Right ventricle myocardium superior (tissue), 1 donor: Measurements from ENCODE around the gene KDM4D. TPM values are rescaled to one million over a fixed set of nuclear protein-coding genes. Genes with fewer than 3 reads are reported as not detected.
A peak's percentile ranks its signal among the peaks of the same experiment; 100 is the strongest.
"Not testable (repeated sequence)": the region's sequence is repeated elsewhere in the genome, so short reads cannot be mapped to it uniquely, and the experiment has no call there.

Experiments used
- ATAC-seq: fragments of 200-7000 bp; cut with Tn5 transposase; one replicate; pipeline ENCODE4 v1.9.1; 2020; ENCODE audit warnings: mild to moderate bottlenecking; ENCODE audit not compliant: poor library complexity
- DNase-seq: peaks from one replicate; pipeline ENCODE4 v3.0.0-alpha.2; 2020
- intact Hi-C: fragments of 100-400 bp; cut with DNase I; formaldehyde crosslinking; loops from one replicate; pipeline ENCODE4 v1.11.2; 2022
- long read RNA-seq: library from polyadenylated mRNA; unstranded; transcript quantifications from one replicate; pipeline ENCODE4 v2.0.0, GENCODE V29; 2021
- total RNA-seq: library from RNA; stranded (reverse); fragmentation: NEBNext Ultra II Directional; extraction: Animal tissue kit (Norgen Biotek cat#: 25700); gene quantifications from one replicate; pipeline ENCODE4 v1.2.1, GENCODE V29; 2021
- donor health status: DM: no; HTN: yes; CAD: no; lungs with severe emphysema.

Gene KDM4D
- total RNA-seq, result 0.40 TPM
- long read RNA-seq, partial matches to known transcripts, result 0 of 3 reads
- long read RNA-seq, other reads (novel, unspliced or antisense), result 0 of 3 reads

DNA sequence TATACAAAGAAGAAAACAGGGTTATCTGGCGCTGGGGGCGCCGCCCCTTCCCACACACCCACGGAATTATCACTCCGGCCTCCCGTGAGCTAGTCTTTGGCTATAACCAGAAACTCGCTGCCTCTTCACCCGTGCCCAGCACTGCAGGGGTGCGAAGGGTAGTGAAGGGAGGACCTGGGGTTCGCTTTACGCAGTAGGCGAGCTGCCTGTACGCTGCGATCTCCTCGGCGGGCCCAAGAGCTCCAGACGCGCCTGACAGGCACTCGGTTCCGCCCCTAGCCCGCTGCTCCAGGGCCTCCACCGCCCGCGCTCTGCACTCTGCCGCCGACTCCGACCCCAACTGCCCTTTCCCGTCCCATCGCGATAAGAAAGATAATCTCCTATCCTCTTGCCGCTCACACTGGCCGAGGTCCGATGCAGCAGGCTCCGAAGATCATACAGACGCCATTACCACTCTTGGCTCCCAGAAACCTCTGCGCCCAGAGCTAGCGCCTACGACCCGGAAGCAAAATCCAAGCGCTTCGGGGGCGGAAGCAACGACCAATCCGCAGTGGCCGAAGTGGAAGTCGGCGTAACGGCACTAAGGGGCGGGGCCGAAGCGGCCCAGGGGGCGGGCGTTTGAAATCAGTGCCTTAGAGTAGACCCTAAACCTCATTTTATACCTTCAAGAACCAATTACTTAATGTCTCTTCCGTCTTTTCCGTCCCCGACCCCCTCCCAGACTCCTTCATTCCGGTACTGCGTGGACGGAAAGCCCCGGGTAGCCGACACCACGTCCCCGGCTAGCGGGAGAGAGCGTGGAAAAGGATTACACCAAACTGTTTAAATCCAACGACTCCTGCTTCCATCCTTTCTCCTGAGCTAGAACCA, at the start of gene KDM4D, which contains the start of gene CWC15:
Gene KDM4D (plus strand): TSS at position 611 of the 870 bp plus-strand sequence. CDS start 23,664 bp downstream, outside the sequence.
Gene CWC15 (minus strand): TSS at position 458 of the 870 bp plus-strand sequence. CDS start 1,371 bp downstream, outside the sequence.
- DNase-seq (peak; percentile 96), ATAC-seq (peak; percentile 100)
- intact Hi-C loops, result loop anchor here (5.0 kb wide), 1 partner anchor 179 kb away; no protein-coding TSS in a partner anchor

DNA sequence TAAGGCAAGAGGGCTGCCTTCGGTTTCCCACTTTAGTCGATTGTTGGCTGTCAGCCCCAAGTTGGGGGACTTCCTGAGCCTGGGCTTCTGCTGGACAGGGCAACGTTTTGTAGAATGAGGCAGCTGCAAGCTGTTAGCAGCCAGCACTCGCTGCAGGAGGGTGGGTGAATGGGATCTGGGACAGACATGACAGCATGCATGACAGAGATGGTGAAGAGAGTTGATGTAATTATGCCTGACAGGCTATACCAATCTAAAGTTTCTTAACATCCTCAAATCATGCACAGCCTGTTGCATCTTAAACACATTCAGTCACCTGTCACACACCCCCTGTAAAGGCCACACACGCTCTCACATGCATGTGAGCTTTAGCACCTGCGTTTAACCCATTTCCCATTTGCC, 49.3 kb upstream of the KDM4D start:
- no peak for ATAC-seq
- intact Hi-C loops, result no loop called here
- DNase-seq, result no peak

DNA sequence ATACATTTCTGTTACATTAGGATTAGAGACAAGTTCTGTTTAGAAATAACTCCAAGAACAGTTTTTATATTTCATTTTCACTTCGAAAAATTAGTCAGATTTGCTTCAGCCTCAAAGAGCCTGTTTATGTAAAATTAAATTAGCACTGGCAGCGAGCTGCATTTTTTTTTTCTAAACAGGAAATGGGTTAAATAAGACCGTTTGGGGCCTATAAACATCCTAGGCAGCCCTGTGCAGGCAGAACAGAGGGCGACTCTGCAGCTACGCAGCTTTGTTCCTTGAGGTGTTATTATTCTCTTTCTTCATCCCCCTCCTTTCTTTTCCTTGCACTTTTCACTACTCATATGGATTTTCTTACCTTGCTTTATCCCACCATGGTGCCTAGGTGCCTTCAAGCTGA, 48.9 kb upstream of the KDM4D start:
- ATAC-seq, result no peak
- intact Hi-C loops, result no loop called here
- DNase-seq, result no peak

DNA sequence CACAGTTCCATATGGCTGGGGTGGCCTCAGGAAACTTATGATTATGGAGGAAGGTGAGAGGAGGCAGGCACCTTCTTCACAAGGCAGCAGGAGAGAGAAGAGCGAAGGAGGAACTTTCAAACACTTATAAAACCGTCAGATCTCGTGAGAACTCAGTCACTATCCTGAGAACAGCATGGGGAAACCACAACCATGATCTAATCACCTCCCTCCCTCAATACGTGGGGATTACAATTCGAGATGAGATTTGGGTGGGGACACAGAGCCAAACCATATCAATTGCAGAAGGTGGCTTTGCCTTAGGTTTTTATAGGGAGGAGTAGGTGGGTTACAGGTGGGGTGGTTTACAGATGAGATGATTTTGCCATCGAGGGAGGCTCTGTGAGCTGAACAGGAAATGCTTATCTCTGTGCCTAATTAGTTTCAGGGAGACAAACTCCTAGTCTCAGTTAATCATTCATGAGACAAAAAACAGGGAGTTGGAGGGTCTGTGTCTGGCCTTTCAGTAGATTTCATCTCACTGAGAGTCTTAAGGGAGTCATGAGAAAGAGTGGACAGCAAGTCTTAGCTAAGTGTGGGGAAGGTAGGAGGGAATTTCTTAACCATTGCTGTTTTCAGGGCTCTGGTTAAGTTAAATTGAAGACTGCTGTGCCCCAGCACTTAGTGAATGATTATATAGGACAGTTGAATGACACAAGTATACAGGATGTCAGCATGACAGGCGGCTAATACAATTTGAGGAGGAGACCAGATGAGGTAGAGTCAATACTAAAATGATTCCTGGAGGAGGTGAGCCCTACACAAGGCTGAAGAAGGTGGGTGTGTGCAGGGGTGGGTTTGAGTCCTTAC, 47.9 kb upstream of the KDM4D start:
- ATAC-seq, result no peak
- no peak for DNase-seq
- intact Hi-C loops, result no loop called here

DNA sequence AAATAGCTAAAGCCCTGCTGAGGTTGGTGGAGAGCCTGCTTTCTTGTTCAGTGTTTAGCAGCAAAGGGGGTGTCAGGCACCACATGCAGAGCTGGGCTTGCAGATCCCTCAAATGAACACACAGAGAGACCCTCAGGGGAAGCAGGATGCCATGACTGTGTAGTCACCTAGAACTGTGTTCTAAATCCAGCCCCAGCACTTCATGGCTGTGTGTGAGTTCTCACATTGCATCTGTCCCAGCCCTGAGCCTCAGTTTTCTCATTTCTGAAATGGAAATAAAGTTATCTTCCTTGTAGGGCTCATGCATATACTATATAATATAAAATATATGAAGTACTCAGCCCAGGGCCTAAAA, 47.3 kb upstream of the KDM4D start:
- intact Hi-C loops, result no loop called here
- DNase-seq (no peak), ATAC-seq (no peak)

DNA sequence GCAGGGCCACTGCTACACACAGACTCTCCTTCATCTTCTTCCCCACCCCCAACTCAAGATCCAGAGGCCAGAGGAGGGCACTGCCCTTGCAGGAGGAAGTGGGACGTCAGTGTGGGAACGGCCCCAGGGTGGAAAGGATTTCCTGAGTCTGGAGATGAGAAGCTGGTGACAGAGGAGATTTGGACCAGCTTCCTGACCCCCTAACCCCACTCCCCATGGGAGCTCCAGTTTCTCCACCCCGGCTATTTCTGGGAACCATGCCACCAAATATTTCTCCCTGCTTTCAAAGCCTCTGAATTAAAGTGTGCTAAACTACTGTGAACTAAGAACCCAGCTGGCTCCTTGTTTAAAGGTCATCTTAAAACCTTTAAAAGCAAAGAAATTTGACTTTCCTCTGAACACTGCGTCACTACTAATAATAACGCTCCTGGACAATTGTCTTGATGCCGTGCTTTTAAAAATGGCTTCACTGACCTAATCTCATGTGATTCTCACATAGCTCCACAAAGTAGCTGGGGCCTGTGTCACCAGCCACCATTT, 46.7 kb upstream of the KDM4D start:
- peak; percentile 88 for DNase-seq
- peak; percentile 93 for ATAC-seq
- intact Hi-C loops, result no loop called here

DNA sequence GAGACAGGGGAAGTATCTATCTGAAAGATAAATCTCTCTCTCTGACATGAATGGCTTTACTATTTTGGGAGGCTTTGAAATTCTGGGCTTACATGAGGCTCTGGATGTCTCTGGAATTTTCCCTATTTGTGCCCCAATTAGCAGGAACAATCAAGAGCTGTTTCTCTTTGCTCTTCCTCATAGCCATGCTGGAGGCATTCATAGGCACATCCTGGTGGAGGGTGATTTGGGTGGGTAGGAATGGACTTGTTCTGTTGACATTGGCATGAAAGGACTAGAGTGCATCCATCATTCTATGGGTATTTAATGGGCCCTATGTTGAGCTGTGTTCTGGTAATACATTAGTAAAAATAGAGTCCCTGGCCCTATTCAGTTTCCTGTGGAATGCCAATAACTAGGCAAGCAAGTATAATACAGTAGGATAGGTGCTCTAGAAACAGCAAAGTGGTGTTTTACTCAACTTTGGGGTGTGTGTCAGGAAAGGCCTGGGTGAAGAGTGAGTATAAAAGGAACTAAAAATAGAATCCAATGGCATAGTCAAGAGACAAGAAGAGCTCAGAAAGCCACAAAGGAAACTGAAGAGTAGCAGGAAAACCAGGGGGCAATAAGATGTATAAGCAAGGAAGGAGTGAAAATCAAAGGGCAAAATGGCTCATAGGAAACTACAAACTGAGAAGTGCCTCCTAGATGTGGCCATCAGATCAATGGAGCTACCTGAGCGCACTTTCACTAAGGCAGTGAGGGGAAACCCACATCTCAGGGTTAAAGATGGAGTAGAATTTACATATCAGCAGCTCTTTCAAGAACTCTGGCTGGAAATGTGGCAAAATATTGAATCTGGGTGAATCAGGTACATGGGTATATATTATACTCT, 45.2 kb upstream of the KDM4D start:
- no peak for ATAC-seq
- intact Hi-C loops, result no loop called here
- no peak for DNase-seq

DNA sequence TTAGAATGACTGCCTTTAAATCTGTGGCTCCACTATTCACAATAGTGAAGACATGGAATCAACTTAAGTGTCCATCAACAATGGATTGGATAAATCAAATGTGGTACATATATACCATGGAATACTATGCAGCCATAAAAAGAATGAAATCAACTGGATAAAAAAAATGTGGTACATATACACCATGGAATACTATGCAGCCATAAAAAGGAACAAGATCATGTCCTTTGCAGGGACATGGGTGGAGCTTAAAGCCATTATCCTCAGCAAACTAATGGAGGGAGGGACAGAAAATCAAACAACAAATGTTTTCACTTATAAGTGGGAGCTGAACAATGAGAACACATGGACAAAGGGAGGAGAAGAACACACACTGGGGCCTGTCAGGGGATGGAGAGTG, 41.4 kb upstream of the KDM4D start:
- ATAC-seq, intact Hi-C loops, DNase-seq: not testable (repeated sequence)

DNA sequence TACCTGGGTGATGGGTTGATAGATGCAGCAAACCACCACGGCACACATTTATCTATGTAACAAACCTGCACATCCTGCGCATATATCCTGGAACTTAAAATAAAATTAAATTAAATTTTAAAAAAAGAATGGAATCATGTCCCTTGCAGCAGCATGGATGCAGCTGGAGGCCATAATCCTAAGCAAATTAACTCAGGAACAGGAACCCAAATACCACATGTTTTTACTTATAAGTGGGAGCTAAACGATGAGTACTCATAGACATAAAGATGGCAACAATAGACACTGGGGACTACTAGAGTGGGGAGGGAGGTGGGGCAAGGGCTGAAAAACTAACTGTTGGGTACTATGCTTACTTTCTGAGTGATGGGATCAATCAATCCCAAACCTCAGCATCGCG, 41.0 kb upstream of the KDM4D start:
- intact Hi-C loops, result no loop called here
- DNase-seq (no peak), ATAC-seq (no peak)

DNA sequence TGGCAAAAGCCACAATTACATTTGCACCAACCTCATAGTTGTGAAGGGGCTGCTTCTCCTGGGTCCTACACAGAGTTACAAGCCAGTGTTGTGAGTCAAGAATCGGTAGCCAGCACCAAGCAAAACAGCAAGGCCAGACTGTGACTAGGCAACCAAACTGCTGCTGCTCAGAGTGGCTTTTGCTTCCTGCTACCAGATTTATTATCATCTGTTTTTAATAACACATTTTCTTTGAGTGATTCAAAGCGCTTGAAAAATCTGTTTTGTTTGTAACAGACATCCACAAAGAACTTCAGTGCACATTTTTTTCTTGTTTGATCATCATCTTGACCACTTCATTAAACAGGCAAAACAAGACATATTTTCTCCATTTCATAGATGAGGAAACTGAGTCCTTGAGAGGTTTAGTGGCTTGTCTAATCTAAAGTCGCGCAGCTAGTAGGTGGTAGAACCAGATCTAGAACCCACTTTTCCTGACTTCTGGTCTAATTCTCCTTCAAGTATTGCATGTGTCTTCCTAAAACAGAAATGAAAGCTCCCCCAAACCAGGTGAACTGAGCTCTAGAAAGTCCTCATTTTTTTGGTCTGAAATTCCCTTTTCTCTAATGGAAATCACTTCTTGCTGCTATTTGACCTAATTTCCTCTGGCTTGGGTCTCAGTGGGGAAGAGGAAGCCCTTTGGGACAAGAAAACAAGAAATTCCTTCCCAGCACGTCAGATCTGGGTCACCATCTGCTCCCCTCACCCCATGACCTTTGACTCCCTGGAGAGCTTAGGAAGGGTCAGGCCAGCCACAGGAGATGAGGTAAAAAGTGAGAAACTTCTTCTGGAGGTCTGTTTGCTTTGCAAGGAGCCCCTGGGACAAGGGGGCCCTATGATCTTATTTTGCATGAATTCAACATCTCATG, 40.0 kb upstream of the KDM4D start:
- intact Hi-C loops, result no loop called here
- ATAC-seq (peak; percentile 70), DNase-seq (no peak)

DNA sequence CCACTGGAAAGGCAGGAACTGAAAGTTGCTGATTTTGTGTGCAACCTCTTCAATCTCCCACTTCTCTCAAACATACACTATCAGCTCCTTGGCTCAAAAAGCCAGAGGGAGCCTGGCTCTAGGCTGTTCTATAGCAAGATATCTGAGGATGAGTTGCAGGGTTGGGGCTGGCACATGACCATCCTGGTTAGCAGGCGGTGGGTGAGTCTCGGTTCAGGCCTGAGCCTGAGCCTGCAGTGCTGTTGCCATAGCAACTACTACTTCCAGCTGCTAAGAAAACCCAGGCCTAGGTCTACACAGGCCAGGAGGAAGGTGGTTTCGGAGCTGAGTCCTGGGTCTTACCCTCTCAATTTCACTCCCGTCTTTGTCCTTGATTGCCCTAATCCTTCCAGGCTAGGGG, 39.1 kb upstream of the KDM4D start:
- intact Hi-C loops, result no loop called here
- ATAC-seq (no peak), DNase-seq (no peak)

DNA sequence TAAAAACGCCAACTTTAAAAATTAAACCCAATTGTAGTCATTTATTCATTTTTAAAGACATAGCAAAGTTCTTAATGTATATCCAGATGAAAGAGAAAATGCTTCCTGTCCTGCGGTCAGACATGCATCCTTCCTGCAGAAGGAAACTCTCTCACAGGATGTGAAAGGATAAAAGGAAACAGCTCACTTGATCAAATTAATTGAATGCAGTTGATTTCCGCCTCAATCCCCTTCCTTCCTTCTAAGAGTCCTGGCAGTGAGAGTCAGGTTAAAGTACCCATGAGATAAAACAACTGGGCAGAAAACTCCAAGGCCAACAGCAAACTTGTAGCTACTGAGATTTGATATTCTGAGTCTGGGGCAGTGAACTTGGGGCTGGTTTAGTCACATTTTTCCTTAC, 38.7 kb upstream of the KDM4D start:
- ATAC-seq (no peak), DNase-seq (no peak)
- intact Hi-C loops, result no loop called here

DNA sequence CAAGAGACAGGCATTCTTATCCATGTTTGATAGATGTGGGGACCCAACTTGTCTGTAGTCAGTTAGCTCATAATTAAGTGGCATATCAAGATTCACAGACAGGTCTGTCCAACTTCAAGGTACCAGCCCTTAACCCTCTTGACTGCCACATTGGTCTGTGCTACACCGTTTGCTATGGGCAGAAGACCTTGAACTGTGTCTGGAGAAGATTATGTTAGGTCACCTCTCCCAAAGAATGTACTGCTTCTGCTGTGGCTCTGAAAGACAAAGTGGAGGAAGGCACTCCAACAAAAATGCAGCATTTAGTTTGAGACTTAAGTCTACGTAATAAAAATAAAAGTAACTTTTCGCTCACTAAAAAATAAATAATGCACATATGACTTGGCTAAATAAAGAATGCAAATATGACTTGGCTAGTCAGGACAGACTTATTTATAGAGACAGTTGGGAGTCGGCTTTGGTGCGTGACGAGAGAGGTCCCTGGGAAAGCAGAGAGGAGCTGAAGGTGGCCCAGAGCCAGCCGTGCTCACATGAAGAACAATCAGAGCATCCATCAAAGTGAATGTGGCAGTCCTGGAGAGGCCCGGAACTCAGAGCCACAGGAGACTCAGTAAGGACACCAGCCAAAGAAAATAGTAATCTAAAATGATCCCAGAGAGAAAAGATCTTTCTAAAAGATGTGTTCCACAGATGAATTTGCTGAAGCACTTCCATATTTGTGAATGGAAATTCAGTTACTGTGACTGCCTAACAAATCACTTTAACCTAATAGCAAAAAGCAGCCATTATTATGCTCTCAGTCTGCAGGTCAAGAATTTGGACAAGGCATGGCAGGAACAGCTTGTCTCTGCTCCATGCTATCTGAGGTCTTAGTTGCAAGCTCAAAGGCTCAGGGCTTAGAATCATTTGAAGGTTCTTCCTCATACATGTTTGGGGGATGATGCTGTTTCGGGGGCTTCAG, 35.1 kb upstream of the KDM4D start:
- peak; percentile 82 for ATAC-seq
- intact Hi-C loops, result no loop called here
- DNase-seq, result peak; percentile 84

DNA sequence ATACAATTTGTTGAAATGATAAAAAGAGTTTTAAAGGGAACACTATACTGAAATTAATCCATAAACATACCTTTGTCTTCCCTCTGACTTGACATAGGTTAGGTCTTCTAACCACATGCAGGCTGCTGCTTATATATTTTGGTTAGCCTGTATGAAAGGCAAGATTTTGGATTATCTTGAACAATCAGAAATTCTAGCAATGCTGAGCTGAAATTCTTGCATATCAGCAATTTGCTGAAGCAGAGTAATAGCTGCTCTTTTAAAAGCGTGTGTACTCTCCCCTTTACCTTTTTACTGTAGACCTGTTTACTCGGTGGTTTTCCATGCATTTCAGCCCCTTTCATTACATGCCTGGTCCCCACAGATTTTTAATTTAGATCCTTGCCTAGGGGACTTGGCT, 34.2 kb upstream of the KDM4D start:
- DNase-seq, result no peak
- intact Hi-C loops, result no loop called here

DNA sequence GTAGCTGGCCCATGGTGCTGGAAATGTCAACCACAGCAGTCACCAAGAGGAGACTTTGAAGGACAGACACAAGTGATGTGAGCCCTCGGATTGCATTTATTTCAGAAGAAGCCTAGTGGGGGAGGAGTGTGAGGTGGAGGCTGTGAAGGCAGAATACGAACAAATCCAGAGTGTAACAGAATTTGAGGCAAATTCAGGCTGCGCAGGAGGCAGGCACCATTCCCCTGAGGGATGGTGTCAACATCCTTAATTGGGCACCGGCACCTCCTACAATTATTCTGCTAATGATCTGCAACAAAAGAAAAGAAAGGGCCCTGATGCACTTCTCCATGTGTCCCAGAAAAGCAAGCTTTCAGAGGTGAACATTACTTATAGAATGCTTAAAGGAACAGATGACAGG, 32.4 kb upstream of the KDM4D start:
- DNase-seq, result no peak
- intact Hi-C loops, result no loop called here
- no peak for ATAC-seq

More for the DNA sequence above, 34.2 kb upstream of the KDM4D start:
- ATAC-seq, result no peak

DNA sequence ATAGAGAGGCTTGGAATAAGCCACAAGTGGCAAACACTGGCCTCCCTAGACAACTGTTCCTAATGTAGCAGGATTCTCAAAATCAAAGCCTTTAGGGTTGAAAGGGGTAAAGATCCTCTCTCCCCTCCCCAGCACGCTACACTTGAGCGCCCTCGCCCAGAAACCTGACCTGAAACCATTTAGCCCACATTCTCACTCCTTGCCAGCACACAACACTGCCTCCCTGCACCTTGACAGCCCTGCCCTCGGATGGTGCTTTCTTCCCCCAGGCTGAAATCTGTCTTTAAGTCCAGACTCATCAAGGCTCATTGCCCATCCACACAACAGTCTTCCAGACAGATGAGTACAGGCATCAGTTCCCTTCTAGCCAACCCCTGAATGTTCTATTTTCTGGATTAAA, 26.7 kb upstream of the KDM4D start:
- intact Hi-C loops, result no loop called here
- DNase-seq (no peak), ATAC-seq (no peak)
